Measurements from ENCODE around the gene BMP6. TPM values are rescaled to one million over a fixed set of nuclear protein-coding genes. Genes with fewer than 3 reads are reported as not detected.

BMP6 gene
- total and polyA plus RNA-seq, 8 donors = 2.3 to 18.7 (median 3.7) TPM

GRCh38 chr6:7691021-7691420 is 34.9 kb upstream of the BMP6 start:
- Histone ChIP-seq H3K27ac (no peak overlapping the region), H3K27me3 (peaks cover 0 to 5% of the 10 kb centered on the region in 2 donors), H3K9me3 (no peaks in the 10 kb centered on the region), H3K36me3 (no peaks in the 10 kb centered on the region), H3K4me3 (no peak overlapping the region), H3K4me1 (no peaks in the 10 kb centered on the region)
- ATAC-seq = no peak
- TF ChIP-seq, protein P1, sequence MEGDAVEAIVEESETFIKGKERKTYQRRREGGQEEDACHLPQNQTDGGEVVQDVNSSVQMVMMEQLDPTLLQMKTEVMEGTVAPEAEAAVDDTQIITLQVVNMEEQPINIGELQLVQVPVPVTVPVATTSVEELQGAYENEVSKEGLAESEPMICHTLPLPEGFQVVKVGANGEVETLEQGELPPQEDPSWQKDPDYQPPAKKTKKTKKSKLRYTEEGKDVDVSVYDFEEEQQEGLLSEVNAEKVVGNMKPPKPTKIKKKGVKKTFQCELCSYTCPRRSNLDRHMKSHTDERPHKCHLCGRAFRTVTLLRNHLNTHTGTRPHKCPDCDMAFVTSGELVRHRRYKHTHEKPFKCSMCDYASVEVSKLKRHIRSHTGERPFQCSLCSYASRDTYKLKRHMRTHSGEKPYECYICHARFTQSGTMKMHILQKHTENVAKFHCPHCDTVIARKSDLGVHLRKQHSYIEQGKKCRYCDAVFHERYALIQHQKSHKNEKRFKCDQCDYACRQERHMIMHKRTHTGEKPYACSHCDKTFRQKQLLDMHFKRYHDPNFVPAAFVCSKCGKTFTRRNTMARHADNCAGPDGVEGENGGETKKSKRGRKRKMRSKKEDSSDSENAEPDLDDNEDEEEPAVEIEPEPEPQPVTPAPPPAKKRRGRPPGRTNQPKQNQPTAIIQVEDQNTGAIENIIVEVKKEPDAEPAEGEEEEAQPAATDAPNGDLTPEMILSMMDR (IDR thresholded peaks at IDR 0.05) = no peak
- DNase-seq = no peak
- intact Hi-C loops (cut with DNase I) = no loop called here

DNA sequence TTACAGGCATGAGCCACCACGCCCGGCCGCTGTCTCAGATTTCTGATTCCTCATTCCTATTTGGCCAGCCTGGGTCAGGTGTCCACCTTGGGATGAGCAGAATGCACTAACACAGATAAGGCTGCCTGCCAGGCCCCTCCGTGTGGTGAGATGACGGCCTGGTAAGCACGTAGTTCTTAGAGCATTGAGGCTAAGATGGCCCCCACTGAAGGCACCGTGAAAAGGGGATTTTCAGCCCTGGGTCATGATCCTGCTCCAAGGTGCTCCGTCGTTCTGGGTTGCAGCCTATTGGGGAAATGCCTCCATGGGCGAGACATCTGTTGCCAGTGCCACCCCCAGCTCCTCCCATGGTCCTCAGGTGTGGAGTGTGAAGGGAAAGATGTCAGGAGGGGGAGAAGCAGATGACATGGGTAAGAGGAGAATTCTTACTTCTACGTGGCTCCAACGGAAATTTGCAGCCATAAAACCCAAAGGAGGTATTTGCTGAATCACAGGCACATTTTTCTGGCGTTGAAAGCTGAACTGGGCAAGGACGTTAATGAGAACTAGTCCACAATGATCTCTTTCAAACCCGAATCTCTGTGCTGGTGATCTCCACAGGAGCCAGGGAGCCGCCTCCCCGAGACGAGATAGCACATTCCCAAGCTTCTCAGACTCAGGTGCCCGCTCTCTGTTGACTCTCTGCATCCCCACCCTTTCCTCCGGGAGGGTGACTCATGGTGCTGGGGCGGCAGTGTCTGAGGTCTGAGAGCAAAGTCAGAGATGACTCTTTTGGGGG is 34.0 kb upstream of the BMP6 start:
- no peaks in the 10 kb centered on the region for H3K4me1 ChIP-seq
- DNase-seq (no peak), ATAC-seq (peak; percentile 63)
- H3K9me3 ChIP-seq = no peaks in the 10 kb centered on the region
- no peaks in the 10 kb centered on the region for H3K36me3 ChIP-seq
- H3K4me3 ChIP-seq = no peak overlapping the region
- H3K27me3 ChIP-seq = peaks cover 0 to 5% of the 10 kb centered on the region in 2 donors
- no peak overlapping the region for H3K27ac ChIP-seq
- TF ChIP-seq, protein P1 (IDR thresholded peaks at IDR 0.05) = no peak
- intact Hi-C loops (cut with DNase I) = no loop called here

DNA sequence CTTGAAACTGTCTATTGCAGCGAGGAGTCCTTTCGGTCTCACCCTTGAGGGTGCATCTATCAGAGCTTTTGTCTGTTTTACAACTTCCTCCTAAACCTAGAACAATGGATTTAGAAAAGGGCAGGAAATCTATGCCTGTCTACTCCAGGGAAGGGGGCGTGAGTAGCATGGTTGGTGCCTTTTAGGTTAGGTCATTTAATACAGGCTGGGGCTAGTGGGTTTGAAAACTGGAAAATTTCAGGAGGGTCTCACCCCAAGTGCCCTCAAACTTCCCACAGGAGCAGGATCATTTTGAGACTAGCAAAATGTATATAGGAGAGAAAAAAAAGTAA is 33.5 kb upstream of the BMP6 start:
- ATAC-seq (no peak), DNase-seq (no peak)
- Histone ChIP-seq H3K27me3 (peaks cover 0 to 5% of the 10 kb centered on the region in 2 donors), H3K27ac (no peak overlapping the region), H3K9me3 (no peaks in the 10 kb centered on the region), H3K4me1 (no peaks in the 10 kb centered on the region), H3K36me3 (no peaks in the 10 kb centered on the region), H3K4me3 (no peak overlapping the region)
- intact Hi-C loops (cut with DNase I) = no loop called here
- TF ChIP-seq, protein P1 (IDR thresholded peaks at IDR 0.05) = no peak

DNA sequence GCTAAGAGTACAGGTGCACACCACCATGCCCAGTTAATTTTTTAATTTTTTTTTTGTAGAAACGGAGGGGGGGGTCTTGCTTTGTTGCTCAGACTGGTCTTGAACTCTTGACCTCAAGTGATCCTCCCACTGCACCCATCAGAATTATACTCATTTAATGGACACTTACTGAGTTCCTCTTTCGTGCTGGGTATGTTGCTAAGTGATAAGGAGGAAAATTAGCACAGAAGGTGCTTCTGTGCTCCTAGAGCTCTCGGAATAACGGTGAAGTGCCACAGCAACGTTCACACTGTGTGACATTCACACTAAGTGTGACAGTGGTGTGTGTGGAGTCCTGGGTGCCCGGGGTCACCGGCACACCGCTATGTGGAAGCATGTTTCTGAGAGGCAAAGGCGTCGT is 32.1 kb upstream of the BMP6 start:
- H3K4me3 ChIP-seq = no peak overlapping the region
- no peaks in the 10 kb centered on the region for H3K9me3 ChIP-seq
- H3K27ac ChIP-seq = no peak overlapping the region
- TF ChIP-seq, protein P1 (IDR thresholded peaks at IDR 0.05) = no peak
- no peaks in the 10 kb centered on the region for H3K36me3 ChIP-seq
- H3K4me1 ChIP-seq = peaks cover 0 to 10% of the 10 kb centered on the region in 2 donors
- intact Hi-C loops (cut with DNase I) = no loop called here
- DNase-seq (no peak), ATAC-seq (no peak)
- H3K27me3 ChIP-seq = peaks cover 0 to under 1% of the 10 kb centered on the region in 2 donors

- Histone ChIP-seq H3K27ac (no peak overlapping the region), H3K4me1 (peaks cover 0 to 10% of the 10 kb centered on the region in 2 donors), H3K4me3 (no peak overlapping the region), H3K27me3 (no peaks in the 10 kb centered on the region), H3K9me3 (no peaks in the 10 kb centered on the region), H3K36me3 (no peaks in the 10 kb centered on the region)
- TF ChIP-seq, protein P1 (IDR thresholded peaks at IDR 0.05) = no peak
- no peak for ATAC-seq
- intact Hi-C loops (cut with DNase I) = no loop called here
- DNase-seq = no peak
These were observed 29.8 kb upstream of the BMP6 start for GRCh38 chr6:7696061-7696460.

All from left lung (tissue), 10 donors.